HL-60 (cell line): ENCODE results near the gene NPPA.

ENCODE experiments used
- DNase-seq, 2 experiments: peaks; one replicate each; pipeline ENCODE4 v3.0.0-alpha.2; 2010 to 2020; ENCODE audit warnings: low read depth in 1 of 2, low spot score in 1 of 2
- H3K27ac ChIP-seq: fragments of 250-450 bp; sonication (Bioruptor Pico); replicated peaks from 2 replicates; pipeline ENCODE4 v1.5.1; 2020; ENCODE audit warnings: mild to moderate bottlenecking, moderate library complexity
- H3K27me3 ChIP-seq: fragments of 250-450 bp; sonication (Bioruptor Pico); 2 replicates; pipeline ENCODE4 v1.5.1; 2021; ENCODE audit warnings: mild to moderate bottlenecking, moderate library complexity; ENCODE audit not compliant: insufficient read depth, poor library complexity, severe bottlenecking
- H3K4me3 ChIP-seq: replicated peaks from 2 replicates; pipeline ENCODE4 v1.5.1; 2011; ENCODE audit warnings: mild to moderate bottlenecking, control low read depth, low read length; ENCODE audit not compliant: insufficient read depth
- GABPA ChIP-seq: IDR thresholded peaks from 2 replicates; pipeline ENCODE4 v1.6.1; 2012; ENCODE audit warnings: low read depth
- POLR2AphosphoS5 ChIP-seq: IDR thresholded peaks from 2 replicates; pipeline ENCODE4 v1.6.1; 2012; ENCODE audit warnings: low read depth
- SPI1 ChIP-seq: IDR thresholded peaks from 2 replicates; pipeline ENCODE4 v1.6.1; 2012; ENCODE audit warnings: low read depth, mild to moderate bottlenecking, borderline replicate concordance
- TF ChIP-seq, protein P1 (sequence below): IDR thresholded peaks from one replicate; pipeline ENCODE4 v1.5.1; 2011; ENCODE audit warnings: low read length, control low read depth, inconsistent platforms; ENCODE audit not compliant: insufficient read depth
- TF ChIP-seq, protein P2 (sequence below): IDR thresholded peaks from 2 replicates; pipeline ENCODE4 v1.6.1; 2012; ENCODE audit warnings: low read depth; ENCODE audit not compliant: insufficient replicate concordance

Gene NPPA

DNA sequence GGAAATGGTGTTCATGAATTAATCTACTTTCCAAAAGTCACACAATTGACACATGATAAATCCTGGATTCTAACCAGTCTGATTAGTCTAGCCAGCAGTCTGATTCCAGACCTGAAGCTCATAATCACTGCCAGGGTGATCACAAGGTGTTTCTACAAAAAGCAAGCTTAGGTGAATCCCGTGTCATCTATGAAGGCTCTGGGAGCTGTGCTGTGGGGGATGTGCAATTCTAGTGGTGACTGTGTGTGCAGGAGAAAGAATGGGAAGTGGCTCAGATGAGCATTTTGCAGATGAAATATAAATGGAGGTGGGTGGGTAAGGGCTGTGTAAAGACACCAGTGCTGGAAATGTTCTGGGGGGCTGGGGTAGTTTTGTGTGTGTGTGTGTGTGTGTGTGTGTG is 13.0 kb upstream of the NPPA start:
- Histone ChIP-seq H3K27ac (no peak overlapping the region), H3K27me3 (peaks cover 18% of the 10 kb centered on the region), H3K4me3 (no peak overlapping the region)
- DNase-seq = no peak
- TF ChIP-seq, protein P1, sequence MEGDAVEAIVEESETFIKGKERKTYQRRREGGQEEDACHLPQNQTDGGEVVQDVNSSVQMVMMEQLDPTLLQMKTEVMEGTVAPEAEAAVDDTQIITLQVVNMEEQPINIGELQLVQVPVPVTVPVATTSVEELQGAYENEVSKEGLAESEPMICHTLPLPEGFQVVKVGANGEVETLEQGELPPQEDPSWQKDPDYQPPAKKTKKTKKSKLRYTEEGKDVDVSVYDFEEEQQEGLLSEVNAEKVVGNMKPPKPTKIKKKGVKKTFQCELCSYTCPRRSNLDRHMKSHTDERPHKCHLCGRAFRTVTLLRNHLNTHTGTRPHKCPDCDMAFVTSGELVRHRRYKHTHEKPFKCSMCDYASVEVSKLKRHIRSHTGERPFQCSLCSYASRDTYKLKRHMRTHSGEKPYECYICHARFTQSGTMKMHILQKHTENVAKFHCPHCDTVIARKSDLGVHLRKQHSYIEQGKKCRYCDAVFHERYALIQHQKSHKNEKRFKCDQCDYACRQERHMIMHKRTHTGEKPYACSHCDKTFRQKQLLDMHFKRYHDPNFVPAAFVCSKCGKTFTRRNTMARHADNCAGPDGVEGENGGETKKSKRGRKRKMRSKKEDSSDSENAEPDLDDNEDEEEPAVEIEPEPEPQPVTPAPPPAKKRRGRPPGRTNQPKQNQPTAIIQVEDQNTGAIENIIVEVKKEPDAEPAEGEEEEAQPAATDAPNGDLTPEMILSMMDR = no peak
- TF ChIP-seq SPI1 = peak; percentile 36; the same call in 1 of the 2 replicates

DNA sequence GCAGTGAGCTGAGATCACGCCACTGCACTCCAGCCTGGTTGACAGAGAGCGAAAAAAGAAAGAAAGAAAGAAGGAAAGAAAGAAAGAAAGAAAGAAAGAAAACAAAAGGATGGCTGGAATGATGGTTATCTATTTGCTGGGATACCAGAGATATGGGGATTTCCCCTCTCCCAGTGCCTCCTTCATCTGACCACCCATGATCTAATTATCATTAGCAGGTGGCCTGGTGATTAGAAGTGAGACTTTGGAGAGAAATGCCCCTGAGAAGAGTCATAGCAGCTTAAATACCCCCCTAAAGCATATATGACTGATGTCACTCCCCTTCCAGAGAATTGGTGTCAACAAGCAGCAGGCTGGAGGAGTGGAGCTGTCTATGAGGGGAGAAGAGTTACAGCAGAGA is 12.5 kb upstream of the NPPA start:
- Histone ChIP-seq H3K4me3 (no peak overlapping the region), H3K27ac (no peak overlapping the region), H3K27me3 (peaks cover 18% of the 10 kb centered on the region)
- TF ChIP-seq SPI1 (no peak), POLR2AphosphoS5 (no peak), GABPA (no peak)
- TF ChIP-seq, protein P1 = no peak
- TF ChIP-seq, protein P2, sequence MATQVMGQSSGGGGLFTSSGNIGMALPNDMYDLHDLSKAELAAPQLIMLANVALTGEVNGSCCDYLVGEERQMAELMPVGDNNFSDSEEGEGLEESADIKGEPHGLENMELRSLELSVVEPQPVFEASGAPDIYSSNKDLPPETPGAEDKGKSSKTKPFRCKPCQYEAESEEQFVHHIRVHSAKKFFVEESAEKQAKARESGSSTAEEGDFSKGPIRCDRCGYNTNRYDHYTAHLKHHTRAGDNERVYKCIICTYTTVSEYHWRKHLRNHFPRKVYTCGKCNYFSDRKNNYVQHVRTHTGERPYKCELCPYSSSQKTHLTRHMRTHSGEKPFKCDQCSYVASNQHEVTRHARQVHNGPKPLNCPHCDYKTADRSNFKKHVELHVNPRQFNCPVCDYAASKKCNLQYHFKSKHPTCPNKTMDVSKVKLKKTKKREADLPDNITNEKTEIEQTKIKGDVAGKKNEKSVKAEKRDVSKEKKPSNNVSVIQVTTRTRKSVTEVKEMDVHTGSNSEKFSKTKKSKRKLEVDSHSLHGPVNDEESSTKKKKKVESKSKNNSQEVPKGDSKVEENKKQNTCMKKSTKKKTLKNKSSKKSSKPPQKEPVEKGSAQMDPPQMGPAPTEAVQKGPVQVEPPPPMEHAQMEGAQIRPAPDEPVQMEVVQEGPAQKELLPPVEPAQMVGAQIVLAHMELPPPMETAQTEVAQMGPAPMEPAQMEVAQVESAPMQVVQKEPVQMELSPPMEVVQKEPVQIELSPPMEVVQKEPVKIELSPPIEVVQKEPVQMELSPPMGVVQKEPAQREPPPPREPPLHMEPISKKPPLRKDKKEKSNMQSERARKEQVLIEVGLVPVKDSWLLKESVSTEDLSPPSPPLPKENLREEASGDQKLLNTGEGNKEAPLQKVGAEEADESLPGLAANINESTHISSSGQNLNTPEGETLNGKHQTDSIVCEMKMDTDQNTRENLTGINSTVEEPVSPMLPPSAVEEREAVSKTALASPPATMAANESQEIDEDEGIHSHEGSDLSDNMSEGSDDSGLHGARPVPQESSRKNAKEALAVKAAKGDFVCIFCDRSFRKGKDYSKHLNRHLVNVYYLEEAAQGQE = no peak
- DNase-seq = no peak

DNA sequence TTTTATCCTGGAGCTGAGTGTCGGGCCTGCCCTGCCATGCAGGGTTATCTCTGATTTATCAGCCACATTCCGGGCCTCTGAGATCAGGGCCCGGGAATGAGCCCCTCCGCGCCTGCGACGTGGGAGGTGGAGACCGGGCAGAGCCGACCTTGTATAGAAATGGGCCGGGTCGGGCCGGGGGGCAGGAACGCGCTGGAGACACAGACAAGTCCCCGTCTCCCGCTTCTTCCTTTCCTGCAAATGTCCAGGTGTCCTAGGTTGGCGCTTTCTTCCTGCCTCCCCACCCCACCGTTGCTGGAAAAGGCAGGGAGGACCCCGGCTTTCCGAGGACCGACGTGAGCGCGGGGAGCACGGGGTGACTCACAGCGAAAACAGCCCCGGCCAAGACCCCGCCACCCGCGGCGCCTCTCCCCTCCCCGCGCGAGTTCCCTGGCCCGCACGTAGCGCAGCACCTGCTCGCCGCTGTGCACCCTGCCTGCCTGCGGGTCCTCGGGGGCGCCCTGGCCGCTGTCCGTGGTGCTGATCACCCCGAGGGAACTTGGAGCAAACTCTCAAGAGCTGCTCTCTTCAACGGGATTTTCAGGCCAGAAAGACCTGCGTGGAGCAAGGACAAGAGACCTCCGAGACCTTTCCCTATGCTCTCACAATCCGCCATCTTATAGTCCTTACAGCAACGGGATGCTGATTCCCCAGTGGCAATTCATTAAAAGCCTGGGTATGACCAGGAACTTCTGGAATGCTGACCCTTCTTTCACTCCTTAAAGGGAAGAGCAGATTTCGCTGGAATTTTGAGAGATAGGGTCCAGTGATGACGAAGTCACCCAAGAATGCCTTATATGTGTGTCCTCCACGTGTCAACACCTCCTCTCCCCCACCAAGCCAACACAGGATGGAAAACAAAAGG is 11.6 kb upstream of the NPPA start:
- Histone ChIP-seq H3K4me3 (no peak overlapping the region), H3K27me3 (peaks cover 18% of the 10 kb centered on the region), H3K27ac (no peak overlapping the region)
- peak; percentile 52 to 53 for DNase-seq
- no peak for TF ChIP-seq SPI1
- TF ChIP-seq, protein P2 = peak; percentile 100

DNA sequence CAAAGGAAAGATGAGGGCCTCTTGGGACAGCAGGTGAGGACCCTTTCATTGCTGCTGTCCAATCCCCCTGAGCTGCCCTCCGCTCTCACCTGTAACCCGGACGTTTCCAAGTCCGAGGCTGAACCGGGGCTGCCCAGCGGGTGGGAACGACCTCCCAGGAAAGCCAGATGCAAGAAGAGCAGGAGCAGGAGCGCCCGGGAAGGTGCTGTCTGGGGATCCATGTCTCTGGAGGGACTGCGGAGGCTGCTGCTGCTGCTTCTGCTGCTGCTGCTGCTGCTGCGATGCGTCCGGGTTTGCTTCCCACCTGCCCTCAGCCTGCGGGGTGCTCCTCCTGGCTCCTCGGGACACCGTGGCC is 11.0 kb upstream of the NPPA start, which contains the start of gene NPPB:
Gene NPPB, minus strand, starts transcription at position 333 of the 355 bp plus-strand sequence. Its CDS starts 112 bp downstream, at position 221.
- H3K27ac ChIP-seq = no peak within 1 kb of the TSS
- DNase-seq = no peak
- peaks cover 18% of the 10 kb centered on the region for H3K27me3 ChIP-seq
- no peak within 1 kb of the TSS for H3K4me3 ChIP-seq
- TF ChIP-seq POLR2AphosphoS5 (no peak), GABPA (no peak), SPI1 (no peak)
- TF ChIP-seq, protein P1 = no peak
- TF ChIP-seq, protein P2 = no peak
